ENCODE measurements around the gene MTIF3. TPM values are rescaled to one million over a fixed set of nuclear protein-coding genes. Genes with fewer than 3 reads are reported as not detected.

MTIF3 gene
- polyA plus RNA-seq, 1 of the 3 experiments (the other 2 are of a cell fraction) = 29.5 TPM

- no peaks in the 10 kb centered on the region for H3F3A ChIP-seq (replicated peaks; ENCODE audit: insufficient read depth)
- H3K9me3 ChIP-seq = no peaks in the 10 kb centered on the region
- no peaks in the 10 kb centered on the region for H4K20me1 ChIP-seq (ENCODE audit: insufficient read depth)
- no peak overlapping the region for H3K4me2 ChIP-seq
- WGBS (ENCODE audit: low lambda C conversion rate) = 45% methylated on average over 3 of the region's 3 CpGs
- no peaks in the 10 kb centered on the region for H3K9me2 ChIP-seq
- no peaks in the 10 kb centered on the region for H3K36me3 ChIP-seq (replicated peaks in 1 of 2; ENCODE audit: control insufficient read depth in 1 of 2, insufficient read depth in 2 of 2, low read length in 1 of 2)
- no peak overlapping the region for H3K27ac ChIP-seq (ENCODE audit: low read depth in 2 of 2, low read length in 1 of 2)
- POLR2A ChIA-PET = no interaction called here
- no peak overlapping the region for H3K4me3 ChIP-seq (ENCODE audit: low read depth in 2 of 2, low read length in 1 of 2)
- TF ChIP-seq FOXJ3 (CRISPR knock-in tag; IDR thresholded peaks at IDR 0.05) (no peak), POLR2AphosphoS5 (IDR thresholded peaks at IDR 0.05; ENCODE audit: low read depth, low read length) (no peak), FOSL2 (IDR thresholded peaks at IDR 0.05; ENCODE audit: borderline replicate concordance, low read depth) (no peak), PBX3 (IDR thresholded peaks at IDR 0.05) (no peak), USF1 (IDR thresholded peaks at IDR 0.05; ENCODE audit: borderline replicate concordance, low read depth) (no peak), SMC3 (IDR thresholded peaks at IDR 0.05; ENCODE audit: low read depth, low read length) (no peak), FOXM1 (IDR thresholded peaks at IDR 0.05; ENCODE audit: low read depth) (no peak), RFX5 (IDR thresholded peaks at IDR 0.05; ENCODE audit: low read length) (no peak), ELF1 (IDR thresholded peaks at IDR 0.05) (no peak), TCF12 (IDR thresholded peaks at IDR 0.05) (no peak), GATA2 (CRISPR knock-in tag; IDR thresholded peaks at IDR 0.05) (no peak), ZBTB33 (IDR thresholded peaks at IDR 0.05; ENCODE audit: borderline replicate concordance, low read depth) (no peak), SIN3A (IDR thresholded peaks at IDR 0.05; ENCODE audit: borderline replicate concordance, low read depth, low read length) (no peak), CTCF (IDR thresholded peaks at IDR 0.05) (no peak), EP300 (IDR thresholded peaks at IDR 0.05; ENCODE audit: borderline replicate concordance in 1 of 2, low read depth in 1 of 2, low read length in 1 of 2) (no peak), NRF1 (IDR thresholded peaks at IDR 0.05; ENCODE audit: low read depth, low read length) (no peak), MAX (IDR thresholded peaks at IDR 0.05; ENCODE audit: low read depth) (no peak), IRF3 (IDR thresholded peaks at IDR 0.05; ENCODE audit: low read depth, low read length) (no peak), EZH2phosphoT487 (IDR thresholded peaks at IDR 0.05; ENCODE audit: borderline replicate concordance, low read depth) (no peak)
- CTCF ChIA-PET = interaction anchor here (1.0 to 1.8 kb wide), 2 partner anchors 423 to 427 kb away, joined by 4 to 12 read pairs; no protein-coding TSS in a partner anchor
- H3K9ac ChIP-seq = no peak overlapping the region
- H3K79me2 ChIP-seq (ENCODE audit: insufficient read depth) = no peaks in the 10 kb centered on the region
- no peaks in the 10 kb centered on the region for H3K4me1 ChIP-seq (ENCODE audit: control insufficient read depth in 1 of 2, insufficient read depth in 2 of 2, low read depth in 1 of 2, low read length in 1 of 2)
- no peak overlapping the region for H2AFZ ChIP-seq (ENCODE audit: low read depth)
- no peak for DNase-seq
- peaks cover 54% of the 10 kb centered on the region; the same call in 1 of the 2 replicates for H3K27me3 ChIP-seq (ENCODE audit: insufficient read depth)
These were observed 47.1 kb downstream of the MTIF3 start for GRCh38 chr13:27403203-27403678.
